Psoas muscle (tissue), 8 donors: ENCODE data around the gene SOX18. TPM values are rescaled to one million over a fixed set of nuclear protein-coding genes. Genes with fewer than 3 reads are reported as not detected.

Experiments used
- ATAC-seq, 4 donors: fragments of 200-7000 bp; cut with Tn5 transposase; one replicate each; pipeline ENCODE4 v1.9.1; 2020; ENCODE audit warnings: moderate library complexity in 3 of 4, mild to moderate bottlenecking in 2 of 4
- DNase-seq, 2 donors: peaks; one replicate each; pipeline ENCODE4 v3.0.0-alpha.2; 2020
- H3K27ac ChIP-seq: fragments of 200-600 bp; one replicate; pipeline ENCODE4 v1.8.0; 2022
- H3K27me3 ChIP-seq, 3 donors: fragments of 200-600 bp in 1 of 3; one replicate each; pipeline versions ENCODE4 v1.6.1 to v1.8.0; 2013 to 2022; ENCODE audit warnings: low read length in 2 of 3, mild to moderate bottlenecking in 2 of 3, moderate library complexity in 1 of 3; ENCODE audit not compliant: insufficient read depth in 3 of 3
- H3K36me3 ChIP-seq, 2 donors: fragments of 200-600 bp in 1 of 2; one replicate each; pipeline versions ENCODE4 v1.6.1 to v1.8.0; 2013 to 2022; ENCODE audit warnings: low read depth in 1 of 2, mild to moderate bottlenecking in 1 of 2, moderate library complexity in 1 of 2; ENCODE audit not compliant: insufficient read depth in 1 of 2
- H3K4me1 ChIP-seq: fragments of 200-600 bp; one replicate; pipeline ENCODE4 v1.8.0; 2022
- H3K4me3 ChIP-seq: fragments of 200-600 bp; one replicate; pipeline ENCODE4 v1.8.0; 2022; ENCODE audit warnings: mild to moderate bottlenecking
- H3K9me3 ChIP-seq: fragments of 200-600 bp; one replicate; pipeline ENCODE4 v1.8.0; 2022
- CTCF ChIP-seq: fragments of 200-600 bp; IDR thresholded peaks from one replicate; pipeline ENCODE4 v1.8.0; 2022; ENCODE audit warnings: antibody characterized with exemption
- WGBS, 3 donors: extraction: QIAGEN DNeasy Blood & Tissue Kit; methylation state at CpG; one replicate each; pipeline versions ENCODE4 v1.1.6 to v1.1.7; 2013; 5-methylcytosine and 5-hydroxymethylcytosine counted together
- intact Hi-C, 2 donors: fragments of 100-400 bp; cut with DNase I; formaldehyde crosslinking; loops; one replicate each; pipeline versions ENCODE4 v1.11.0 to v1.14.2; 2022
- polyA plus RNA-seq, 3 donors: library from polyadenylated mRNA; stranded (reverse); fragments of 200-250 nt; gene quantifications; one replicate each; pipeline ENCODE4 v1.2.3, GENCODE V29; 2013
- total RNA-seq, 4 donors: library from RNA; stranded (reverse); fragmentation: NEBNext Ultra II Directional in 2 of 4; extraction: Animal tissue kit (Norgen Biotek cat#: 25700) in 2 of 4; gene quantifications; one replicate each; pipeline versions ENCODE4 v1.2.1 to v1.2.4, GENCODE V29; 2021 to 2023
- donor health status: healthy with polysubstance abuse.
- donor health status: DM: no; HTN: no; CAD: no; lungs with moderate emphysema.
- donor health status: Bipolar disorder and iron deficiency.
- donor health status: healthy.
- donor health status: DM: yes; HTN: yes; CAD: no.
- donor health status: DM: no; HTN: no; CAD: no.
- donor health status: DM: no; HTN: no; CAD: no.
- donor health status: DM: yes; HTN: yes; CAD: no.

Gene SOX18
- total and polyA plus RNA-seq, 7 donors: 4.2 to 50.8 (median 15.4) TPM

DNA sequence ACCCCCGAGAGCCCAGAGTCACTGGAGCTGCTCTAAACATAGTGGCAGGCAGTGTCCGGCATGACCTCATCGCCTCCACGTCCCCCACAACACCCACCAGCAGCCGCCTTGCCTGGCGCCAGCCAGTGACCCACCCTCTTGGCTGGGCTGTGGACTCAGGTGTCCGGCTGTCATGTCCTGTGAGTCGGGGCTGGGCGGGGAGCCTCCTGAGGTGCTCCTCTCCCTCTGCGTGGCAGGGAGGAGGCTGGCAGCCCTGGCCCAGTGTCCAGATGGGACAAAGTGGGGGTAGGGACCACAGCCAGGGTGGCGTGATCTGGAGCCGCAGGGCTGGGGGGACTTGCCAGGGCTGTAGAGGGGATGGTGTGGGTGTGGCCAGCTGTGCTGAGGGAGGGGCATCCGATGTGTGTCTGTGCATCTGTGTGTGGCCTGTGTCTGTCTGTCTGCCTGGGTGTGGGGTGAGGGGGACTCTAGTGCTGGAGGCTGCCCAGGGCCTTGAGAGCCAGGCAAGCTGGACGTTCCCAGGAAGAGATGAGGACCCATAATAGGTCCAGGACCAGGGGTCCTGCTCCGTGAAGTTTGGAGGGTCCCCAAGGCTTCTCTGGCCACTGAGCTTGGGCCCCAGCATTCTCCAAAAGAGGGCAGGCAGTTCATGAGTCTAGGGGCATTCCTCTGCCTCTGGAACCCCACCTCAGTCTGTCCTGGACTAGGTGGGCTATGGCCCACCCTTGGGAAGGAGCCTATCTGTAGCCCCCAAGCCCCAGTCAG is 2.3 kb upstream of the SOX18 start:
- TF ChIP-seq CTCF: no peak
- Histone ChIP-seq H3K27ac (peak overlapping the region; percentile 74), H3K36me3 (no peaks in the 10 kb centered on the region), H3K4me1 (no peaks in the 10 kb centered on the region), H3K27me3 (peaks cover 0 to 54% (median 24%) of the 10 kb centered on the region in 3 donors), H3K4me3 (peak overlapping the region; percentile 11), H3K9me3 (no peaks in the 10 kb centered on the region)
- peak; percentile 37 to 50 (median 44) for ATAC-seq
- intact Hi-C loops: no loop called here
- peak; percentile 63 to 83 for DNase-seq
- WGBS, 3 donors: 67 to 70% (median 69%) methylated on average over 14 to 15 of the region's 15 CpGs

DNA sequence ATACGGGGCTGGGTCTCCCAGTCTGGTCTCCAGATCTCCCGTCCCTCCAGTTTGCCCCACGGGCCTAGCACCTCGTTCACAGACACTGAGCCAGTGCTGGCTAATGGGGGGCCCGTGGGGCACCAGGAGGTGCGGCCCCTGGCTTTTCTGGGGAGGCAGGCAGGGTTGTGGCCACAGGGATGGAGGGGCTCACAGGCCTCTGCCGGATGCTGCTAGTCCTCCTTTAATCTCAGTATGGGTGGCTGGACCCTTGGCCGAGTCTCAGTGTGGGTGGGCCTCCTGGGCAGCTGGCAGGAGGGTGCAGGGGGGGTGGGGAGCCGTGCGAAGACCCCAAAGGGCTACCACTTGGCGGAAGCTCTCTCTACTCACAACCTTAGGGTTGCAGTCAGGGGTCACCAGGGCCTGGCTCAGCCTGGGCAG is 1.6 kb upstream of the SOX18 start:
- H3K4me3 ChIP-seq: peak overlapping the region; percentile 57
- H3K36me3 ChIP-seq: no peaks in the 10 kb centered on the region
- no peak for TF ChIP-seq CTCF
- H3K9me3 ChIP-seq: no peaks in the 10 kb centered on the region
- H3K4me1 ChIP-seq: no peaks in the 10 kb centered on the region
- H3K27me3 ChIP-seq: peaks cover 0 to 61% (median 28%) of the 10 kb centered on the region in 3 donors
- intact Hi-C loops: no loop called here
- no peak for DNase-seq
- no peak for ATAC-seq
- 66 to 70% (median 66%) methylated on average over 9 to 11 of the region's 11 CpGs for WGBS, 3 donors
- H3K27ac ChIP-seq: peak overlapping the region; percentile 74

- no peaks in the 10 kb centered on the region for H3K4me1 ChIP-seq
- ATAC-seq: peak in 1 of 4 donors; percentile 5
- H3K27ac ChIP-seq: peak overlapping the region; percentile 74
- no peak for TF ChIP-seq CTCF
- H3K27me3 ChIP-seq: peaks cover 0 to 66% (median 30%) of the 10 kb centered on the region in 3 donors
- DNase-seq: no peak
- H3K9me3 ChIP-seq: no peaks in the 10 kb centered on the region
- intact Hi-C loops: no loop called here
- 68 to 72% (median 69%) methylated on average over 23 of the region's 23 CpGs for WGBS, 3 donors
- H3K4me3 ChIP-seq: peak overlapping the region; percentile 57
- H3K36me3 ChIP-seq: no peaks in the 10 kb centered on the region
Measured at GRCh38 chr20:64050261-64051032, 1.0 kb upstream of the SOX18 start.

DNA sequence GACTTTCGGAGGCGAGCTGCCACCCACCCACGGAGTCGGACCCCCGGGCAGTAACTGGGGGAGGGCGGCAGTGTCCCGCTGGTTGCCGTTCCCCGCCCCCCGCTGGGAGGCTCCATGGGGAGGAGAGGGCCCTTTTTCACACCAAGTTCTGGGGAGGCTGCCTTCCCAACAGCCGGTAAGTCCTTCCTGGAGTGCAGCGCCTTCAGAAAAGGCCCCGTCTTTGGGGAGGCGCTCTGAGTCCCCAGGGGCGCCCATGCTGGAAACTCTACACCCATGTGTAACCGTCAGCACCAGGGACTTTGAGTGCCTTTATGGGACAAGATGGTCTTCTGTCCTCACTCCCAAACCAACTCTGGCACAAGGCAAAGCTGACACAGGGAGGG is 430 bp upstream of the SOX18 start:
- DNase-seq (no peak), ATAC-seq (peak in 1 of 4 donors; percentile 16)
- TF ChIP-seq CTCF: no peak
- Histone ChIP-seq H3K4me3 (peak overlapping the region; percentile 57), H3K9me3 (no peaks in the 10 kb centered on the region), H3K27ac (peak overlapping the region; percentile 74), H3K36me3 (no peaks in the 10 kb centered on the region), H3K27me3 (peaks cover 0 to 71% (median 30%) of the 10 kb centered on the region in 3 donors), H3K4me1 (no peaks in the 10 kb centered on the region)
- intact Hi-C loops: no loop called here
- WGBS, 3 donors: 18 to 26% (median 22%) methylated on average over 10 to 16 of the region's 16 CpGs
